ENCODE data around the gene CNDP1. TPM values are rescaled to one million over a fixed set of nuclear protein-coding genes. Genes with fewer than 3 reads are reported as not detected.

Gene CNDP1
- polyA plus RNA-seq, 1 donor from 2014 or later, result 2.1 TPM

- H3F3A ChIP-seq (ENCODE audit: insufficient read depth, low read length, poor library complexity, severe bottlenecking), result no peaks in the 10 kb centered on the region
- no peaks in the 10 kb centered on the region for H3K36me3 ChIP-seq (ENCODE audit: insufficient read depth, low read length)
- no peak overlapping the region for H2AFZ ChIP-seq (ENCODE audit: low read depth, low read length)
- H3K27me3 ChIP-seq (ENCODE audit: insufficient read depth, low read depth, low read length), result no peaks in the 10 kb centered on the region
- no peaks in the 10 kb centered on the region for H4K20me1 ChIP-seq (ENCODE audit: insufficient read depth)
- H3K27ac ChIP-seq (ENCODE audit: low read length), result no peak overlapping the region
- no peak for TF ChIP-seq POLR2AphosphoS5 (IDR thresholded peaks at IDR 0.05)
- no peak for TF ChIP-seq SMC3 (conservative IDR thresholded peaks at IDR 0.05; ENCODE audit: poor library complexity)
- TF ChIP-seq RAD21 (conservative IDR thresholded peaks at IDR 0.05), result no peak
- no peak for TF ChIP-seq CTCF (IDR thresholded peaks at IDR 0.05; ENCODE audit: poor library complexity, severe bottlenecking)
- no peak for TF ChIP-seq TAF1 (IDR thresholded peaks at IDR 0.05; ENCODE audit: low read depth)
- no peaks in the 10 kb centered on the region for H3K9me3 ChIP-seq (ENCODE audit: low read length)
- H3K4me2 ChIP-seq (ENCODE audit: low read length), result no peak overlapping the region
- no peaks in the 10 kb centered on the region for H3K79me2 ChIP-seq (replicated peaks; ENCODE audit: insufficient read depth, low read length)
- no peak overlapping the region for H3K9ac ChIP-seq (ENCODE audit: low read length)
- H3K4me3 ChIP-seq (ENCODE audit: low read length), result no peak overlapping the region
- H3K9me2 ChIP-seq (ENCODE audit: insufficient read depth, low read length), result no peaks in the 10 kb centered on the region
Measured at GRCh38 chr18:74626049-74626874, 92.0 kb downstream of the CNDP1 start.

GRCh38 chr18:74630804-74631203 is 96.5 kb downstream of the CNDP1 start:
- Histone ChIP-seq H3F3A (ENCODE audit: insufficient read depth, low read length, poor library complexity, severe bottlenecking) (no peaks in the 10 kb centered on the region), H3K9ac (ENCODE audit: low read length) (no peak overlapping the region), H2AFZ (ENCODE audit: low read depth, low read length) (no peak overlapping the region), H3K27me3 (ENCODE audit: insufficient read depth, low read depth, low read length) (no peaks in the 10 kb centered on the region), H4K20me1 (ENCODE audit: insufficient read depth) (no peaks in the 10 kb centered on the region), H3K4me3 (ENCODE audit: low read length) (no peak overlapping the region), H3K4me2 (ENCODE audit: low read length) (no peak overlapping the region), H3K27ac (ENCODE audit: low read length) (no peak overlapping the region), H3K79me2 (replicated peaks; ENCODE audit: insufficient read depth, low read length) (no peaks in the 10 kb centered on the region), H3K36me3 (ENCODE audit: insufficient read depth, low read length) (no peaks in the 10 kb centered on the region), H3K9me2 (ENCODE audit: insufficient read depth, low read length) (no peaks in the 10 kb centered on the region), H3K9me3 (ENCODE audit: low read length) (no peaks in the 10 kb centered on the region)
- TF ChIP-seq EZH2 (IDR thresholded peaks at IDR 0.05; ENCODE audit: borderline replicate concordance, insufficient read depth, low read length, poor library complexity, severe bottlenecking) (no peak), MXI1 (conservative IDR thresholded peaks at IDR 0.05; ENCODE audit: poor library complexity, severe bottlenecking) (no peak), TAF1 (IDR thresholded peaks at IDR 0.05; ENCODE audit: low read depth) (no peak), SMC3 (conservative IDR thresholded peaks at IDR 0.05; ENCODE audit: poor library complexity) (no peak), RAD21 (conservative IDR thresholded peaks at IDR 0.05) (no peak), REST (IDR thresholded peaks at IDR 0.05; ENCODE audit: borderline replicate concordance) (no peak), EP300 (conservative IDR thresholded peaks at IDR 0.05; ENCODE audit: poor library complexity, severe bottlenecking) (no peak), CTCF (IDR thresholded peaks at IDR 0.05; ENCODE audit: poor library complexity, severe bottlenecking) (no peak), POLR2AphosphoS5 (IDR thresholded peaks at IDR 0.05) (no peak)
